Subcutaneous adipose tissue (tissue), 4 donors: ENCODE measurements around the gene SLC16A3. TPM values are rescaled to one million over a fixed set of nuclear protein-coding genes. Genes with fewer than 3 reads are reported as not detected.

Experiments used
- total RNA-seq, 4 donors: library from RNA; depleted of rRNA; stranded (reverse); fragments of >200 nt; gene quantifications; one replicate each; pipeline ENCODE4 v1.1.0, GENCODE V29; 2016
- TF ChIP-seq, protein P1 (sequence below): fragments of 450-650 bp; IDR thresholded peaks from one replicate; pipeline ENCODE4 v1.5.1; 2016; ENCODE audit warnings: low read depth, mild to moderate bottlenecking, control low read depth, antibody characterized with exemption, moderate library complexity

SLC16A3 gene
- 10 to 100 TPM in 3 of 4 donors, 1 to 10 TPM in 1; 2.8 to 64.8 (median 19.2) TPM for total RNA-seq

GRCh38 chr17:82228842-82229697 lies at the start of gene SLC16A3:
Gene SLC16A3, plus strand, starts transcription at chr17:82229042. Its CDS starts 6,967 bp downstream, at chr17:82236009.
- TF ChIP-seq, protein P1, sequence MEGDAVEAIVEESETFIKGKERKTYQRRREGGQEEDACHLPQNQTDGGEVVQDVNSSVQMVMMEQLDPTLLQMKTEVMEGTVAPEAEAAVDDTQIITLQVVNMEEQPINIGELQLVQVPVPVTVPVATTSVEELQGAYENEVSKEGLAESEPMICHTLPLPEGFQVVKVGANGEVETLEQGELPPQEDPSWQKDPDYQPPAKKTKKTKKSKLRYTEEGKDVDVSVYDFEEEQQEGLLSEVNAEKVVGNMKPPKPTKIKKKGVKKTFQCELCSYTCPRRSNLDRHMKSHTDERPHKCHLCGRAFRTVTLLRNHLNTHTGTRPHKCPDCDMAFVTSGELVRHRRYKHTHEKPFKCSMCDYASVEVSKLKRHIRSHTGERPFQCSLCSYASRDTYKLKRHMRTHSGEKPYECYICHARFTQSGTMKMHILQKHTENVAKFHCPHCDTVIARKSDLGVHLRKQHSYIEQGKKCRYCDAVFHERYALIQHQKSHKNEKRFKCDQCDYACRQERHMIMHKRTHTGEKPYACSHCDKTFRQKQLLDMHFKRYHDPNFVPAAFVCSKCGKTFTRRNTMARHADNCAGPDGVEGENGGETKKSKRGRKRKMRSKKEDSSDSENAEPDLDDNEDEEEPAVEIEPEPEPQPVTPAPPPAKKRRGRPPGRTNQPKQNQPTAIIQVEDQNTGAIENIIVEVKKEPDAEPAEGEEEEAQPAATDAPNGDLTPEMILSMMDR = no peak

DNA sequence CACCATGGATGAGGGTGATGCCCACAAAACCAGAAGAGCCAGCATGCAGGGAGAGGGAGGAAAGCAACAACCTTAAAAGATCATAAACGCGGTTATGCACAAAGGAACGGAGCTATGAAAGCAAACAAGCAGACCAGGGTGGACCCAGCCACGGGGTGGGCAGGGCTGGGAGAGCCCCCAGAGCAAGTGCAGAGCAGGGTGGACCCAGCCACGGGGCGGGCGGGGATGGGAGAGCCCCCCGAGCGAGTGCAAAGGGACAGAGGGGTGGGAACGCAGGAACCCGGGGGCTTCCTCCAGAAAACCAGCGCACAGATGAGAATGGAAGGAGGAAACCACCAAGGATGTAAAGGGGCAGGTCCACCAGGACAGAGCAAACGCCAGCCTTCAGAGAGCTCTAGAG lies 49.4 kb upstream of the SLC16A3 start:
- TF ChIP-seq, protein P1 = no peak

DNA sequence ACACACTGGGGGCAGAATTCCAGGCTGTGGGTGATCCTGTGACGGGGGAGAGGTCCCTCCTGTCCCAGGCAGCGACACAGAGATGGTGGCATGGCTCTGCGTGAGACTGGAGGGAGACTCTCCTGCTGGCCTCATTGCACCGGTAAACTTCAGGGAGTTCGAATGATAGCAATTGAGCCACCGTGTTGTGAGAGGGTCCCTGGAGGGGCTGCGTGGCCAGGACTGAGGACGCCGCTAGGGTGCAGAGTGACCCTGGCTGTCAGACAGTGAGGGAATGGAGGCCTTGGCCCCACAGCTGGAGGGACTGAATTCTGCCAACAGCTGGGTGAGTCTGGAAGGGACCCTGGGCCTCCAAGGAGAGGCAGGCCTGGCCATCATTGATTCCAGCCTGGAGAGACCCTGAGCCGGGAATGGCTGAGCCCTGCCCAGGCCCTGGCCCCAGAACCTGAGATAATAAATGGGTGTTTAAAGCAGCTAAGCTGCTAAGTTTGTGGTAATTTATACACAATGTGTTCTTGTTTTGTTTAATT lies 48.8 kb upstream of the SLC16A3 start:
- TF ChIP-seq, protein P1 = no peak

DNA sequence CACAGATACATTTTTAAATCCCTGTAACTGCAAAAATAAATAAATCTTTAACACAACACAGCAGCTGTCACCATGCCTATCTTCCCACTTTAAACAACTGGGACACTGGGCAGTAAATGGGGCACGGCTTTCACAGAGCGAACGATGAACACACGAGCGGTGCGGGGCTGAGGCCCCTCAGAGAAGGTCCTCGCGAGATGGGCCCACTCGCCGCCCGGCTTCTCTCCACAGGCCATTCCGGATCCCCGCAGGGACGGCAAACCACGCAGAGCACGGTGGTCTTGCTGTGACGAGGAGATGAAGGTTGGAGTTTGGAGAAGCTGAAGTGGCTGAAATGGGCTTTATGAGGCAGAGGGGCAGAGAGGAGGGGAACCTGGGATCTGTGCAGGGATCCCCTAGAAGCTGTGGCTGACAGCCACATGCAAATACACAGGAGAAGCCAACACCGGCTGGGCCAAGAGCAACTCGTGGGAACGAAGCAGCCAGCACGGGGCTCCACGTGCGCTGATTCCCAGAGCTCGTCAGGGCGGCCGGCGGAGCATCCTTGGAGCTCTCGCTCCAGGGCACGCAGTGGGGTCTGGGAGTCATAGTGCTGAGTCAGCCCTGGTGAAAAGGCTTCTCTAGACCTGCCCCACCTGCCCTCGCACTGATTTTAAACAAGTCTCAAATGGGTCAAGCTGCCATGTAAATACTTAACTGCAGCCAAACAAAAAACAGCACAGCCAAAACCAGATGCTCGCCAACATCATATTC lies 47.9 kb upstream of the SLC16A3 start:
- TF ChIP-seq, protein P1 = no peak

GRCh38 chr17:82184761-82185160 lies 44.1 kb upstream of the SLC16A3 start:
- TF ChIP-seq, protein P1 = no peak

GRCh38 chr17:82186221-82186620 lies 42.6 kb upstream of the SLC16A3 start:
- TF ChIP-seq, protein P1 = no peak

GRCh38 chr17:82187500-82187899 lies 41.3 kb upstream of the SLC16A3 start:
- TF ChIP-seq, protein P1 = no peak
